ENCODE results near the gene NR2F1.

- TF ChIP-seq EZH2 (IDR thresholded peaks at IDR 0.05) (no peak), POLR2AphosphoS5 (IDR thresholded peaks at IDR 0.05; ENCODE audit: borderline replicate concordance, low read depth, low read length) (no peak)
Observed at GRCh38 chr5:93584596-93585040, 1.6 kb downstream of the NR2F1 start.
